ENCODE data around the gene EMILIN2.

- TF ChIP-seq CTCF (IDR thresholded peaks at IDR 0.05) = no peak
- no peak for TF ChIP-seq ETV6 (CRISPR knock-in tag; IDR thresholded peaks at IDR 0.05)
- TF ChIP-seq NR2C2 (CRISPR knock-in tag; IDR thresholded peaks at IDR 0.05) = no peak
- no peak for TF ChIP-seq CREM (CRISPR knock-in tag; IDR thresholded peaks at IDR 0.05)
- no peak for TF ChIP-seq NFYB (CRISPR knock-in tag; conservative IDR thresholded peaks at IDR 0.05; ENCODE audit: low read depth)
- no peak for TF ChIP-seq ZNF423 (CRISPR knock-in tag; IDR thresholded peaks at IDR 0.05)
Measured at GRCh38 chr18:2824865-2825264, 21.9 kb upstream of the EMILIN2 start.

All from WTC11 (cell line).